ENCODE measurements around the gene JUNB.

The JUNB gene

DNA sequence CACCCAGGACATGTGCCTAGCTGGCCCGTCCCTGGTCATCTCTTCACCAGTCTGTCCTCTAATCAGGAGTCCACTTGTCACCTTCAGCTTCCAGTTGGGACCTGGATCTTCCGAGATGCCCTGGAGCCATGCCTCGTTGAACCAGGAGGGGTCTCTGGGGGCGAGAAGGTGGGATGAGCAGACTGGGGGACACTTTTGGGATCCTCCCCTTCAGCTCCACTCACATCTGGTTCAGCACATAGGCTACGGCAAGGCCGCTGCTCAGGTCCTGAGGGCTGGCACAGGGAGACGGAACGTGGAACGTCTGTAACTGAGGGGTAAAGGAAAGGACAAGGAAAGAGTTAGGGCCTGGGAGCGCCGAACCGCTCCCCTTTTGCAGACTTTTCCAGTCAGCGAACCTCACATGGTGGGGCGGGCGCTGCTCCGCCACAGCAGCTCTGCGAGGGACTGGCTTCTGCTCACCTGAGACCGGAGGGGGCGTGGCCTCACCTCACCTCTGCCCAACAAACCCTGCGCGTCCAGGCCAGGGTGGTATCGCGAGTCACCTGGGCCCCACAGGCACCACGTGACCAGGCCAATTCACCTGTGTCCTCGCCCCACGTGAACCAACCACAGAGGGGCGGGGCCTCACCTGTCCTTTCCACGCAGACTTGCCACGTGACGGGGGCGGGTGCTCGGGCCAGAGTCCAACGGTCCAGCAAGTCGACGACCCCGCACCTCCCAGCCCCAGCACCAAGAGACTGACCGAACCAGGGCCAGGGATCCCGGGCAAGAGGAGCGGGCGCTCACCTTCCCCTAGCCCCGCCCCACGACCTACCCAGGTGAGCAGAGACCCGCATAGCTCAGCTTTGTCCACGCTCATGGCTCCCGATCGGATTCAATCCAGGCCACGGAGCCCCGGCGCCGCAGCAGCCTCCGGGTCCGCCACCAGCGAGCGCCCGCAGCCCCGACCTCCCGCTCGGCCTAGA is 16.4 kb upstream of the JUNB start, which contains the start of gene HOOK2:
HOOK2 (minus strand) TSS at position 965 of the 968 bp plus-strand sequence; CDS start at position 862, 103 bp downstream.
- DNase-seq: peak; percentile 95

GRCh38 chr19:12777217-12778016 is 13.9 kb upstream of the JUNB start:
- peak; percentile 74 for DNase-seq

DNA sequence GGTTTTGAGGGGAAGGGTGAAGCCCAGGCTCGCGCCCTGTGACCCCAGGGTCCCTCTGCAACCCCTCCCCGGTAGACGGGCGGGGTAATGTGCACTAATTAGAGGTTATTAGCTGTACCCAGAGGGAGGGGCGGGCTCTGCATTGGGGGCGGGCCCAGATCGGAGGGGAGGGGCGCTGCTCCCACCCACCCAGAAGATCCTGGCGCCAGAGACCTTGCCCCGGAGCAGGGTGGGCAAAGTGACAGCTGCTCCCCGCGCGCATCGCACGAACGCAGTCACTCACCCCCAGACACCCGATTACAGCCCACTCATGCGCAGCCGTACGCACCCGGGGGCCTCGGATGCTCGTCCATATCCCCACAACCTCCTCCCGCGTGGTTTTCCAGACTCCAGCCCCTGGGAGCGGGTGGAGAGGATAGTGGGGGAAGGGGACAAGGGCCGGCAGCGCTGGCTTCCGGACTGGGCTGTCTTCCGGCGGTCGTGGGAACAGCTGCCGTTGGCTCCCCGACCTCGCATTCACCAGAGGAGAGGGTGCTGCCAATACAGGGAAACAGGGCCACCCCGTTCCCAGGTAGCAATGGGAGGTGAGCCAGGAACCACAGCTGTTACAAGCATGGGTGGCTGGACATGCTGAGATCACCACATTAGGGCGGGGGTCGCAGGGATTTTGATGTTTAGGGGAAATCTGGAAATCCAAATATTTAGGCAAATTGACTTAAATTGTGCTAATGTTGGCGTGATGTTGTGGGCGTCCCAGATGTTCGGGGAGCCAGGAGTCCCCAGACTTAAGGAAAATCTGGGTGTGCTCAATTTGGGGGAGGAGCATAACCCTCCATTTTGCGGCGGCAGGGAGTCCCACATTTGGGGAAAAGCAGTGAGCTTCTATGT is 13.0 kb upstream of the JUNB start:
- DNase-seq: peak; percentile 85

DNA sequence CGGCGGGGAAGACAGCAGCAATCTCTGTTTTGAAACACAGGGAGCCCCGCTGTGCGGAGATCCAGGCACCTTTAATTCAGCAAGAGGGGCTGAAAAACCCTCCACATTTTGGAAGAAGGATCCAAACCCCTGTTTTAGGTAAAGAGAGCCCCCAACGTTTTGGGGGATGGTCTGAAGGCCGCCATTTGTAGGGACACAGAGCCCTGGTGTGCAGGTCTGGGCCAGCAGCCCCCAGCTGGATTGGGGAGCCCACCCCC is 12.5 kb upstream of the JUNB start:
- DNase-seq: no peak

- peak; percentile 20 for DNase-seq
Observed at GRCh38 chr19:12779162-12779993, 11.9 kb upstream of the JUNB start.

GRCh38 chr19:12782174-12782423 is 9.2 kb upstream of the JUNB start:
- peak; percentile 52 for DNase-seq

GRCh38 chr19:12782424-12783290 is 8.6 kb upstream of the JUNB start:
- DNase-seq: peak; percentile 78

DNA sequence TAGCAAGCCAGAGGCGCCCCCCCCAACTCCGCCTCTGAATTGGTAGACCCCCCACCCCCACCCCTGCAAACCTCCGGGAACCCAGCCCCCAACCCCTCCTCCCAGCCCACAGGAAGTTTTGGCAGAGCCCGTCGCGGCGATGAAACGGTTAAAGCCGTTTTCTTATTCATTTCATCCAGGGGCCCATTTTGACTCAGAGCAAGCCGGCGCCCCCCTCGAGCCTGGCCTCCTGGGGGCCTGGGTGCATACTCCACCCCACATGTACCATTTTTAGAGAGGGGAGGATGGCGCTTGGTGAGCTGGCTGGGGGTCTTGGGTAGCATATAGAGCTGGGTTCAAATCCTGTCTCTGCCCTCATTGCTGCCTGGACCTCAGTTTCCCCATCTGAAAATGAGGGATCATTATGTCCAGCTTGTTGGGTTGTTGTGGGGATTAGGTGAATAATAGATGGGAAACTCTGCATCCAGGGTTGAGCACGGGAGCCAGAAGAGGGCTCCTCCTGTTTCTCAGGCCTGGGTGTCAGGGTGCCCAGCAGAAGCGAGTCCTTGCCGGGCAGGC is 7.9 kb upstream of the JUNB start:
- DNase-seq: no peak

DNA sequence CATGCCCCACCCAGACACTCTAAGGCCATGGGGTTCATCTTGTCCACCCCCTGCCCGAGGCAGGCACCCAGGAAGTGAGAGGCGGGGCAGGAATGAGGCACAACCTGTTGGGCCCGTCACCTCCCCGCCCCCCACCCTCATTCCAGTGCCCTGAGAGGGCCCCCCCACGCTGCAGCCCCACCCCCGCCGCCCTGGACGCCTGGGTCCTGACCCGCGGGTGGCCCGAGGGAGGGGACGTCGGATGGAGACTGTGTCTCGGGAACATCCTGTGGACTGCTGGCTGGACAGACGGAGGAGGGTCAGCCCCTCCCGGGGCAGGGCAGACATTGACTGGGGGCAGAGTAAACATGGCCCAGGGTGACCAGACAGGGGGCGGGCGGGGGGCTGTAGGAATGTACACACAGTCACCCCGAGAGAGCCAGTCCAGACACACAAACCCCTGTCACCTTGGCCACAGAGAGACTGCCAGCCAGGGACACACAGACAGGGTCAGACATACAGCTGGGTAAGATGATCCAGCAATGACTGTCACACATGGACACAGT is 7.4 kb upstream of the JUNB start:
- DNase-seq: no peak

GRCh38 chr19:12784394-12784870 is 6.9 kb upstream of the JUNB start:
- DNase-seq: no peak

DNA sequence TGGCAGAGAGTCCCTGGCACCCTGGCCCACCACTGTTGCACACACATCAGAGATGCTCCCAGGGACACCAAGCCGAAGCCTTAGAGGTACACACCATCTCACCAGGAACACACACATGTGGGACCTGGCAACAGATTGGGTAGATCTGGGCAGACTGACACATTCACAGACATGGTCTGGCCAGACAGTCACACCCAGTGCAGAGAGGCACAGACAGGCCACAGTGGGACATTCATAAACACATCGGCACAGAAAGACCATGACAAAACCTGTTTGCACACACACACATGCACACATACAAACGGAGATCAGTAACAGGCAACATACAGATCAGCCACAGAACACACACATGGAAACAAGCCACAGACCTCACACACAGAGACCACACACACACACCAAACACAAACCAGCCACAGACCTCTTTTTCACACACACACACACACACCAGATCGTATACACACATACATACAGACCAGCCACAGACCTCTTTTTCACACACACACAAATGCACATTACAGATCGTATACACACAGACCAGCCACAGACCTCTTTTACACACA is 6.3 kb upstream of the JUNB start:
- no peak for DNase-seq

DNA sequence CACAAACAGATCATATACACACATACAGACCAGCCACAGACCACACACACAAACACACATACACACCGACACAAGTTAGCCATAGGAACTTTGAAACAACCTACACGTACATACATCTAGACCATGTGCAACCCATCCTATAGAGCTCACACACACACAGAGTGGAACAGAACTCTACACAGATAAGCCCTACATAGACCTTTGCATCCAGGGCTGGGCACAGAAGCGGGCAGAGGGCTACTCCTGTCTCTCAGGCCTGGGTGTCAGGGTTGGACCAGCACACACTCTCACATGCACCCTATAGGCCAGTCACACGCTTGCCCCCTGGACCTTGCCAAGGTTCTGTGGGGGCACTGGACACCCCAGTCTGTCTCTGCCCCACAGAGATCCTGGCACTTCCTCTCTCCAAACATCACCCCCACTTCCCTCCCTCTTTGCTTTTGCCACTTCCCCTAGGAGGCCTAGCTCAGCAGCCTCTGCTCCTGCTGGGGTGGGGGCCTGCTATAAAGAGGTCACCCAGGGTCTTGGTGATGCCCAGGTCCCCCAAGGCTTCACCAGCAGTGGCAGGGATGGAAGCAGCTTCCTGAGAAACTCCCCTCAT is 5.8 kb upstream of the JUNB start:
- DNase-seq: no peak

GRCh38 chr19:12786141-12786870 is 5.0 kb upstream of the JUNB start:
- DNase-seq: no peak

GRCh38 chr19:12786952-12787351 is 4.3 kb upstream of the JUNB start:
- no peak for DNase-seq

GRCh38 chr19:12787458-12787857 is 3.8 kb upstream of the JUNB start:
- no peak for DNase-seq

GRCh38 chr19:12788042-12788681 is 3.1 kb upstream of the JUNB start:
- no peak for DNase-seq

DNA sequence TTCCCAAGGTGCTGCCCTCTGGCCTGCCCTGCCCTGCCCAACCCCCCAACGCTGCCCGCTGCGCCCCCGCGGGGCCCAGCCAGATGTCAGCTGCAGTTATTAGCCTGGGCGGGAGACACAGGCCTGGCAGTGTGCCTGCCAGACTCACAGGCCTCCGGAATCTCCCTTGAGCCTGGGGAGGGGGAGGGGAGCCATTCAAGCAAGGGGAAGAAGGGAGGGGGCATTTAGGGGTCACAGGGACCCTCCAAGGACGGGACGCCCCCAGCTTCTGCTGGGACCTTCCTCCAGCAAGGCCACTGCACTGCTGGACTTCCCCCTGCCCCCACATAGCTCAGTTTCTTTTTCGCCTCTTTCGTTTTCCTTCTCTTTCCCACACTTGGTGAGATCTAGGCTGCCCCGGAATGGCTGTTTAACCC is 2.6 kb upstream of the JUNB start:
- peak; percentile 68 for DNase-seq

DNA sequence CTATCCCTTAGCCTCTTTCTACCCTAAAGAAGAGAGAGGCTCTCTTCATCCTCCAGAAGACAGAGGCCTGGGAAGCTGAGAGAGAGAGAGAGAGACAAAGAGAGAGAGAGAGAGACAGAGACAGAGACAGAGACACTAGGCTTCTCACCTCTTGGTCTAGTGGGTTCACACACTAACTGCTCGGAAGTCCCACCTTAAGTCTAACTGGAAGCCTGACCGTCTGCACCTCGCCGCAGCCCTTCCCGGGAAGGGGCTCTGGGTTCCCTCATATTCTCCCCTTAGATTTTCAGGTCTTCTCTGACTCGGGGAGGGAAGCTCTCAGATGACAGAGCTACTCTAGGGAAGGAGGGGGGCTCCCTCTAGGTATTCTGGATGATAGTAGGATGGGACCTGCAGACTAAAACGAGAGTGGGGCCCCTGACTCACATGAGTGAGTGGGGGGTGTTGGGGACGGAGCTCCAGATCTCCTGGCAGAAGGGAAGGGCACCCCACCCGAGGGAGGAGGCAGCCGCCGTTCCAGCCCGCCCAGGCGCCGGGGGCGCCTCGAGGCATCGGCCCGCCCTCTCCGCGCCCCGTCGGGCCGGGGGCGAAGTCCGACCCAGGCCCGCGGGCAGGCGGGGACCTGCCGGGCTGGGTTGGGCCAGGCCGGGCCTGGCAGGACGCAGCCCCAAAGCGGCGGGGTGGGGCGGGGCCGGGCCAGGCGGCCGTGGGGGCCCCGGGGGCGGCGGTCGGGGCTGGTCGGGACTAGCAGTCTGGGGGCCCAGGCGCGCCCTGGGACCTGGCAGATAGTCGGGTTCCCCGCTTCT is 2.0 kb upstream of the JUNB start:
- no peak for DNase-seq
